ENCODE data around the gene CGNL1. TPM values are rescaled to one million over a fixed set of nuclear protein-coding genes. Genes with fewer than 3 reads are reported as not detected.

CGNL1 gene
- total RNA-seq, 1 donor from 2014 or later, result 11.0 TPM

DNA sequence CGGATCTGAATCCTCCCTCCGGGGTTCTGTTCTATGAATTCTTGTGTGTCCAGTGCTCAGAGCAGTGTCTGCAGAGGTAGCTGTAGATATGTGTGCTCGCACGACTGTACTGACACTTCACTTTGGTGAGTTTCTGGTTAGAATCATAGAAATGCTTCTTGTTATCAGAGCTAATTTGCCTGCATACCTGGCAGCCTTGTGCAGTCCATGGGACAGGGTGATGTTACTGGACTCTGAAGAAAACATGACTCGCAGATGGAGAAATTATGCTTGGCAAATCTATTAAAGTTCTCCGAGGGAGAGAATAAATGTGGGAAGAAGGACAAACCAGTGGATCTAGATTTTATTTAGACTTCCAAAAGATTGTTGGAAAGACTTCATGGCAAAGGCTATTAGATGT, 12.2 kb downstream of the CGNL1 start:
- Histone ChIP-seq H3K4me2 (ENCODE audit: low read length) (no peak overlapping the region), H4K20me1 (ENCODE audit: insufficient read depth, low read length) (no peaks in the 10 kb centered on the region), H3K79me2 (ENCODE audit: insufficient read depth, low read length) (no peaks in the 10 kb centered on the region), H3K4me3 (ENCODE audit: insufficient read depth, low read depth, low read length) (no peak overlapping the region), H2AFZ (ENCODE audit: low read depth, low read length) (no peak overlapping the region), H3K36me3 (ENCODE audit: insufficient read depth, low read length) (no peaks in the 10 kb centered on the region), H3K27ac (ENCODE audit: low read depth, low read length) (no peak overlapping the region), H3K9me3 (ENCODE audit: insufficient read depth, low read depth, low read length) (no peaks in the 10 kb centered on the region), H3K9ac (ENCODE audit: low read length) (no peak overlapping the region), H3K4me1 (ENCODE audit: insufficient read depth, low read length) (peaks cover 13% of the 10 kb centered on the region), H3K27me3 (ENCODE audit: insufficient read depth, low read length) (no peaks in the 10 kb centered on the region)
- H3K4me3 Mint-ChIP-seq (ENCODE audit: unreplicated experiment), result no peak overlapping the region
- H3K4me1 Mint-ChIP-seq (ENCODE audit: low read depth, unreplicated experiment), result peaks cover 22% of the 10 kb centered on the region
- H3K9me3 Mint-ChIP-seq (ENCODE audit: unreplicated experiment), result no peaks in the 10 kb centered on the region
- TF ChIP-seq, protein P1, sequence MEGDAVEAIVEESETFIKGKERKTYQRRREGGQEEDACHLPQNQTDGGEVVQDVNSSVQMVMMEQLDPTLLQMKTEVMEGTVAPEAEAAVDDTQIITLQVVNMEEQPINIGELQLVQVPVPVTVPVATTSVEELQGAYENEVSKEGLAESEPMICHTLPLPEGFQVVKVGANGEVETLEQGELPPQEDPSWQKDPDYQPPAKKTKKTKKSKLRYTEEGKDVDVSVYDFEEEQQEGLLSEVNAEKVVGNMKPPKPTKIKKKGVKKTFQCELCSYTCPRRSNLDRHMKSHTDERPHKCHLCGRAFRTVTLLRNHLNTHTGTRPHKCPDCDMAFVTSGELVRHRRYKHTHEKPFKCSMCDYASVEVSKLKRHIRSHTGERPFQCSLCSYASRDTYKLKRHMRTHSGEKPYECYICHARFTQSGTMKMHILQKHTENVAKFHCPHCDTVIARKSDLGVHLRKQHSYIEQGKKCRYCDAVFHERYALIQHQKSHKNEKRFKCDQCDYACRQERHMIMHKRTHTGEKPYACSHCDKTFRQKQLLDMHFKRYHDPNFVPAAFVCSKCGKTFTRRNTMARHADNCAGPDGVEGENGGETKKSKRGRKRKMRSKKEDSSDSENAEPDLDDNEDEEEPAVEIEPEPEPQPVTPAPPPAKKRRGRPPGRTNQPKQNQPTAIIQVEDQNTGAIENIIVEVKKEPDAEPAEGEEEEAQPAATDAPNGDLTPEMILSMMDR (IDR thresholded peaks at IDR 0.05; ENCODE audit: insufficient read depth, low read depth, low read length), result no peak
- FAIRE-seq (no peak), DNase-seq (ENCODE audit: low read depth) (peak; percentile 49)
- no peaks in the 10 kb centered on the region for H3K27me3 Mint-ChIP-seq (ENCODE audit: low read depth, unreplicated experiment)
- H3K36me3 Mint-ChIP-seq (ENCODE audit: low read depth, unreplicated experiment), result peaks cover 3% of the 10 kb centered on the region
- peak overlapping the region; percentile 81 for H3K27ac Mint-ChIP-seq (ENCODE audit: unreplicated experiment)

DNA sequence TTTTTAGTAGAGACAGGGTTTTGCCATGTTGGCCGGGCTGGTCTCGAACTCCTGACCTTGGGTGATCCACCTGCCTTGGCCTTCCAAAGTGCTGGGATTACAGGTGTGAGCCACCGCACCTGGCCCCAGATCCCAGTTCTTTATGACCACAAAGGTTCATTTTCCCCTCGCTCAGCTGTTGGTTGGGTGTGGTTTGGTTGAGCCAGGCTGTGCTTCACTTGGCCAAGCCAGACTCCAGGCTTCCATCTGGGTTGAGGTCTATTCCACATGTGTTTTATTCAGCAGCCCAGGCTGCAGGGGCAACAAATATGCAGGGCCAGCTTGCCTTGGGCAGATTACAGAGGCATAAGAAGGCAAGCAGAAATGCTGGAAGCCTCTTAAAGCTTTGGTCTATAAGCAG, 13.7 kb downstream of the CGNL1 start:
- Histone ChIP-seq H2AFZ (ENCODE audit: low read depth, low read length) (no peak overlapping the region), H3K9me3 (ENCODE audit: insufficient read depth, low read depth, low read length) (no peaks in the 10 kb centered on the region), H3K9ac (ENCODE audit: low read length) (no peak overlapping the region), H3K79me2 (ENCODE audit: insufficient read depth, low read length) (no peaks in the 10 kb centered on the region), H3K4me1 (ENCODE audit: insufficient read depth, low read length) (peaks cover 6% of the 10 kb centered on the region), H3K27ac (ENCODE audit: low read depth, low read length) (no peak overlapping the region), H3K36me3 (ENCODE audit: insufficient read depth, low read length) (no peaks in the 10 kb centered on the region), H3K4me2 (ENCODE audit: low read length) (no peak overlapping the region), H4K20me1 (ENCODE audit: insufficient read depth, low read length) (no peaks in the 10 kb centered on the region), H3K27me3 (ENCODE audit: insufficient read depth, low read length) (no peaks in the 10 kb centered on the region), H3K4me3 (ENCODE audit: insufficient read depth, low read depth, low read length) (no peak overlapping the region)
- Mint-ChIP-seq H3K9me3 (ENCODE audit: unreplicated experiment) (no peaks in the 10 kb centered on the region), H3K36me3 (ENCODE audit: low read depth, unreplicated experiment) (peaks cover 3% of the 10 kb centered on the region), H3K4me1 (ENCODE audit: low read depth, unreplicated experiment) (peaks cover 17% of the 10 kb centered on the region), H3K4me3 (ENCODE audit: unreplicated experiment) (no peak overlapping the region), H3K27ac (ENCODE audit: unreplicated experiment) (no peak overlapping the region), H3K27me3 (ENCODE audit: low read depth, unreplicated experiment) (no peaks in the 10 kb centered on the region)
- TF ChIP-seq EZH2 (IDR thresholded peaks at IDR 0.05; ENCODE audit: insufficient read depth, low read length), result no peak
- TF ChIP-seq, protein P1 (IDR thresholded peaks at IDR 0.05; ENCODE audit: insufficient read depth, low read depth, low read length), result no peak
- FAIRE-seq (no peak), DNase-seq (ENCODE audit: low read depth) (no peak)

DNA sequence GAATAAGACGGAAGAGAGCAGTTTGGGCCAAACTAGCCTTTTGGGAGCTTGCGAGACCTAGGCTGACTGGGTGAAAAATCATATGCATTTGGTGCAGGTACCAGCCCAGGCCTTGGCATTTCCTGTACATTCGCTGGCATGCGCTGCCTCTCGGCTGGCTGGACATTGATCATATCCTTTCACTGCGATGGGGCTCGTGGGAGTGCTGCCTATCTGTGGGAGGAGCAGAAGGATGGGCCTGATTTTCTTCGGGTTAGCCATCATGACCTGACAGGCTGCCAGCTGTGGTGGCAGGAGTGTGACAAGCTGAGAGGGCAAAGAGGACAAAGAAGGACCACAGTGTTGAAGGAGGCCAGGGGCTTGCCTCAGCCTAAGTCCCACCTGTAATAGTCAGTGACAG, 14.3 kb downstream of the CGNL1 start:
- Histone ChIP-seq H2AFZ (ENCODE audit: low read depth, low read length) (no peak overlapping the region), H3K27ac (ENCODE audit: low read depth, low read length) (no peak overlapping the region), H3K9me3 (ENCODE audit: insufficient read depth, low read depth, low read length) (no peaks in the 10 kb centered on the region), H3K4me3 (ENCODE audit: insufficient read depth, low read depth, low read length) (no peak overlapping the region), H3K27me3 (ENCODE audit: insufficient read depth, low read length) (no peaks in the 10 kb centered on the region), H3K4me2 (ENCODE audit: low read length) (no peak overlapping the region), H3K36me3 (ENCODE audit: insufficient read depth, low read length) (no peaks in the 10 kb centered on the region), H3K9ac (ENCODE audit: low read length) (no peak overlapping the region), H3K79me2 (ENCODE audit: insufficient read depth, low read length) (no peaks in the 10 kb centered on the region), H4K20me1 (ENCODE audit: insufficient read depth, low read length) (no peaks in the 10 kb centered on the region), H3K4me1 (ENCODE audit: insufficient read depth, low read length) (peaks cover 4% of the 10 kb centered on the region)
- no peak for TF ChIP-seq EZH2 (IDR thresholded peaks at IDR 0.05; ENCODE audit: insufficient read depth, low read length)
- DNase-seq (ENCODE audit: low read depth) (no peak), FAIRE-seq (no peak)
- H3K27ac Mint-ChIP-seq (ENCODE audit: unreplicated experiment), result no peak overlapping the region
- peaks cover 3% of the 10 kb centered on the region for H3K36me3 Mint-ChIP-seq (ENCODE audit: low read depth, unreplicated experiment)
- H3K4me3 Mint-ChIP-seq (ENCODE audit: unreplicated experiment), result no peak overlapping the region
- no peaks in the 10 kb centered on the region for H3K9me3 Mint-ChIP-seq (ENCODE audit: unreplicated experiment)
- peaks cover 18% of the 10 kb centered on the region for H3K4me1 Mint-ChIP-seq (ENCODE audit: low read depth, unreplicated experiment)
- H3K27me3 Mint-ChIP-seq (ENCODE audit: low read depth, unreplicated experiment), result no peaks in the 10 kb centered on the region

All from astrocyte (in vitro differentiated cells and primary cell).